HG02840 (cell line): ENCODE measurements around the gene FSTL4.
"Not testable (repeated sequence)": the region's sequence is repeated elsewhere in the genome, so short reads cannot be mapped to it uniquely, and the experiment has no call there.

ENCODE experiments used
- ATAC-seq: cut with Tn5 transposase; IDR thresholded peaks from one replicate; pipeline ENCODE4 v1.9.1; 2021; ENCODE audit warnings: mild to moderate bottlenecking, moderate library complexity, moderate number of reproducible peaks; ENCODE audit not compliant: unreplicated experiment, low FRiP score

FSTL4 gene

GRCh38 chr5:133460172-133460758, 152.1 kb downstream of the FSTL4 start:
- ATAC-seq, result no peak

GRCh38 chr5:133459474-133460160, 152.7 kb downstream of the FSTL4 start:
- no peak for ATAC-seq

GRCh38 chr5:133458435-133458834, 153.9 kb downstream of the FSTL4 start:
- ATAC-seq, result no peak

DNA sequence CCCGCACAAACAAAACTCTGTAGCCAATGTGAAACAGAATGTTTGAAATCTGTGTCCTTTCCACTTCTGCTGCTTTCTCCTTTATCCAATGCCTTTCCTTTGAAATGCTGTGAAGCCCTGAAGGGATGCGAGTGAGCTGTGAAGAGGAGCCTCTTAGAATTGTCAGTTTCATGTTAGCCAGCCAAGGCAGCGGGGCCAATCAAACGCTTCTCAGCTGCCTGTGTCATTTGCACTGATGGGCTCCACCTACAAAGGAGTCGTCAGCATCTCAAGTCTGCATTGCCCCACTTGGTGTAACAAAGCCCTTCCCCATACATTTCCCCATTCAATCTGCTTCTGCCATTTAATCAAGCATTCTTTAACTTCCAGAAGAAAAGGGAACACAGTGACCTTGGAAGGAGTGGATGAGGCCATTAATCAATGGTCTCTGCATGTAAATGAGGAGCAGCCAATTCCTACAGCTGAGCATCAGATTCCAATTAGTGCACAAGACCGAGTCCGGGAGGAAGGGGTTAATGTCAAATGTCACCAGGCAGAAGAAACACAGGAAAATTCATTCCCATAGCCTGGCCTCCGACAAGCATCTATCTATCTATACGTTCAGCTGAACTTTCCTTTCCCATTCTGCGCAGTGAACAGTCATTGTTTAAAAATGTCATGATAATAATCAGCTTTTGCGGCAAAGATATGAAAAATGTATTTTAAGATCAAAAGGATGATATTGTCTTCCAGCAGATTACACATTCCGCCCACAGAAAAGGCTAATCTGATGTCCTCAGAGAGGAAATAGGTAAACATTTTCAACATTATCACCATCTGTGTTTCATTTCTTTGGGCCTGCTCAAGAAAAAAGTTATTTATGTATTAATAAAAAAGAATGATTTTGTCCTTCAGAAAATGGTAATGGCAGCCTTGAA, 154.6 kb downstream of the FSTL4 start:
- no peak for ATAC-seq

- ATAC-seq, result no peak
These were observed 155.4 kb downstream of the FSTL4 start for GRCh38 chr5:133456933-133457402.

GRCh38 chr5:133455676-133456075, 156.7 kb downstream of the FSTL4 start:
- no peak for ATAC-seq

- no peak for ATAC-seq
These were observed 157.9 kb downstream of the FSTL4 start for GRCh38 chr5:133454442-133454841.

DNA sequence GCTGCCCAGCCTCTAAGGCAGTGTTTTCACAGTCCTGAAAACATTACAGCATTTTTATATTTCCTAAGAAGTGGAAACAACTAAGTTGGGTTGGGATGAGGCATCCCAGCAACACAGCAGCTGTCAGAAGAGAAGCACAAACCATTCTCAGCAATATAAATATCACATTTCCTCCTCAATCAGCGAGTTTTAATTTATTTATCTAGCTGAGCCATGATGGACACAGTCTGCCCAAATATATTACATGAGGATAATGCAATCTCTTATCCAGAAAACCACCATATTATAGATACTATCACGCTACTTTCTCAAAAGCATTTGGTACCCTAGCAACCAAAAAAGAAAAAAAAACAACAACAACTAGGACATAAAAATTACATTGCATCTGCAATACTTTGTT, 158.5 kb downstream of the FSTL4 start:
- ATAC-seq, result no peak

DNA sequence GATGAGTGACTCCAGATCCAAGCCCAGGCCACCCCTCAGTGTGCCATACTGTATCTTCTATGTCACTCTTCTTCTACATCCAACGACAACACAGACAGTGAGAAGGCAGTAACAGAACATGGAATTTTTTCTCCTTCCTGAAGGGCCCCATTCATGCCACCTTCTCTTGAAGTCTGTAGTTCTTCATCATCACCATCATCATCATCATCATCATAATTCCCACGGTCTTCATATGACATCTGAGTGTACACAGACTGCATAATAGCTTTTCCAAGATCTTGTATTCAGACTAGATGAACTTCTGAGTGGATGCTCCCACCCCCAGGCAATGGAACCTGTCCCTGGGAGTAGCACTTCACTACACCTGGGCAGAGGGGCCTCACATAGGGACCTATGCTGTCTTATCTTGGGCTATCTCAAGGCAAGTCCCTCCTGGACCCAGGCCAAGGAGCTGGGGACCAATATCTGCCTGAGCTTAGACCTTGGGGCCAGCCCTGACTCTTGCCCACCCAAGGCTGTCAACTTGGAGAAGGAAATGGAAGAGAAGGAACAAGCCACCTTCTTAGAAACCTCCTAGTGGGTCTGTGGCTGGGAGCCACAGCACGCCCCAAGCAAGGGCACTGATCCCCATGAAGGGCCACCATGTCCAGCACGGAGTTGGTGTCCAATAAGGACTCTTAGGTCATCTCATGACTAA, 159.1 kb downstream of the FSTL4 start:
- no peak for ATAC-seq

GRCh38 chr5:133451926-133452325, 160.4 kb downstream of the FSTL4 start:
- ATAC-seq, result no peak

DNA sequence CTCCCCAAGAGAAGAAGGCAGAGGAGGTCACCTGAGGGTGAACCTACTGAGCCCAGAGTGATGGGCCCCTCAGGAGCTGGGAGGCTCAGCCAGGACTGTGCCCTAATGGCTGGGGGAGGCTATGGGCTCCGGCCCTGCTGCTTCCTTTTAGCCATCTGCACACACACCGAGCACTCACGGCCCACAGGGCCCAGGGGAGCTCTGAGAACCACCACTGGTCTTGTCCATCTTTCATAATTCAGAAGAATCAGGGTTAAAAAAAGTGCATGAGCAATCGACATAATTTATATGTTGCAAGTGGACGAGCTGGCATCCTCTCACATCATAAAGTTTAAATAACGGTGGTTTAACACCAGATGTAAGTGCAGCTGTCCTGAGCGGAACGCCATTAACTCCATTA, 162.1 kb downstream of the FSTL4 start:
- ATAC-seq, result no peak

DNA sequence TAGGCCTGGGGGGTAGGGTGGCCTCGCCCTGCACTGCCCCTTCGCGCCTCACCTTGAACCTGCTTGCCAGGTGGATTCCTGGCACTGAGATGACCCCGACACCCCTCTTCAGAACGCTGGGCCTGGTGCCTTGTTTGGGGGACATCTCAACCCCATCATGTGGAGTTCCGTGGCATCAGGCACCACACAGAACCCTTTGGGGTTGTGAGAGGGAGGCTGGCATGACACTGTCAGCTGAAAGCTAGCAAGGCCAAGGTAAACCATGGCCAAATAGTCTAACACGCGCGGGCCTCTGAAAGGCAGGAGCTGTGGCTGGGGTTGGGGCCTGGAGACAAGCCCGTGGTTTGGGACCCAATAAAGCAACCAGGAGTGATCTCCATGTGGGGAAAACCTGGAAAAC, 163.2 kb downstream of the FSTL4 start:
- no peak for ATAC-seq

DNA sequence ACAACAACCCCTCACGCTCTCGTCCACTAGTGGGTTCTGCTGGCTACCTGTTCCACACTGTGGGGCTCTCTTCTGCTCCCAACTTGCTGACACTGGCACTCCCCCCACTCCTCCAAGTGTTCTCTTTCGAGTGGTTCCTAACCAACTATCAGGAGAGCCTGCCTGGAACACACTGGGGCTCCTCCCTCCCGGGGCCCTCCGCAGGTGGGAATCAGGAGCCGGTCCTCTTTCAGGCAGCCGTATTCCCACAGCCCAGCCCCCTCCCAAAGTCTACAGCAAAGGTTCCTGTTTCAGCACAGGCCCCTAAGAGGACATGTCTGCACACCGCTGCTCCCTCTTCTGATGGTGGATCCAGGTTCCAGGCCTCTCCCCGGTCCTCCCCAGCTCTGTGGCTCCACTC, 165.9 kb downstream of the FSTL4 start:
- no peak for ATAC-seq

- no peak for ATAC-seq
These were observed 166.6 kb downstream of the FSTL4 start for GRCh38 chr5:133445744-133446143.

DNA sequence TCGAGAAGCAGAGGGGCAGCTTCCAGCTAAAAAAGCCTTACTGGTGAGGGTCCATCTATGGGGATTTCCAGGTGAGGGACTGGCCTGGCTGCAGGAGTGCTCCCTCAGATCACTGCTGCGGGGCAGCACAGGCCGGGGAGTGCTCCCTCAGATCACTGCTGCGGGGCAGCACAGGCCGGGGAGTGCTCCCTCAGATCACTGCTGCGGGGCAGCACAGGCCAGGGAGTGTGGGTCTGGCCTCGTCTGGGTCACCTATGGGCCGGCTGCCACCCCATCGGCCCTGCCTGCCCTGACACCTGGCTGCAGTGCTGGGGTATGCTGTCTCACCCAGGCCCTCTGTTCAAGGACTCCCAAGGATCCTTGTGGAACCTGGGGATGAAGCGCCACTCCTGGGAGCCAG, 167.1 kb downstream of the FSTL4 start:
- ATAC-seq, result not testable (repeated sequence)

DNA sequence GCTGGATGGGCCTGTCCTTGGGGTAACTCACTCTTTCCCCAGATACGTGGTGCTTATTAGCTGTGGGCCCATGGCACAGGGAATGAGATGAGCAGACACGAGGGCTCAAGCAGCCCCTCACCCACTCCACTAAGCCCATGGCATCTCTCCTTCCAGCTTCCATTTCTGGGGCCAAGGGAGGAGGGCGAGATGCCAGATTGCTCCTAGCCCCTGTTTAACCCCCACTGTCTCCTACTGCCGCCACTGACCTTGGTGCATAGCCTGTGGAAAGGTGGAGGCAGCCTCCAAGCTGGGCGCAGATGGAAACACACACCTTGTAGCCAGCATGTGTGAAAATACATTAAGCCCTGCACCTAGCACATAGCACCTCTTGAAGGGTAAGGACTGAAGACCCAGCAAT, 167.6 kb downstream of the FSTL4 start:
- no peak for ATAC-seq

DNA sequence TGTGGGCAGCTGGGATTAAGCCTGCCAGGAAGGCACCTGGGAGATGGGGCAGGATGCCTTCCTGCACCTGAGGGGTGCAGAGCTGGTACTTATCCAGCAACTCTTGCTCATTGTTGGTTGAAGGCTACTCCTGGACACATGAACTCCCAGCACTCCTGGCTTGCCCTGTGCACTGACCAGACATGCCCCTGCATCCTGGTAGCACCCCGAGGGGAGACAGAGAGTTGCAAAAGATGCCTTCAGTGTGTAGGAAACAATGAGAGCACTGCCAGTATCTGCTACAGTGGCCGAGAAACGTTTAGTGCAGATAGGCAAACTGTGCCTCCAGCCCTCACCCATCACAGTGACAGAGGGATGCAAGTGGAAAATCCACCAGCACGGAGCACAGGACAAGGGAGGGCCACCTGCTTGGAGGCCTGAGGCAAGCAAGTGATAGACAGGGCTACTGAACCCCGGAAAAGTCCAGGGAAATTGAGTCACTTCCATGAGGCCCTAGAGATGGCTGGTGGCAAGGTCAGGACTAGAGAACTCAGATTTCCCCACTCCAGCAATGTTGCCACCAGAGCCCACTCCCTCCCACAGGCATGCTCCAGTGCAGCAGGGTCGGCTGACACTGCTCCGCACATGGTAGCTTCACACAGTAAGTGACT, 171.1 kb downstream of the FSTL4 start:
- ATAC-seq, result no peak

- ATAC-seq, result no peak
These were observed 171.8 kb downstream of the FSTL4 start for GRCh38 chr5:133440467-133441115.

DNA sequence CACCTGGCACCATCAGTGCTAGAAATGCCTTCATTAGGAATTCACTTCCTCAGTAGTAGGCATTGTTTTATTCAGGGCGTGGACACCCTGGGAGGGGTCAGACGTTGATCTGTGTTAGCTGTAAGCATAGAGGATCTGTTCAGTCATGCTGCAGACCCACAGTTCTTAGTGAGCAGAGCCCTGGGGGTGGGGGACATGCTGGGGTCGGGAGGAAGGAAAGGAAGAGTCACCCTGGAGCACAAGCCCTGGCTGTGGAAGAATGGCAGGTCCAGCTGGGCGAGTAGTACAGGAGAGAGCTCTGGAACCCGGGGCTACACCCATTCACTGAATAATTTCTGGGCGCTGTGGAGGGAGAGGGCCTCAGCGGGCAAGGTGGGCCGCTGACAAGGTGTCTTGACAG, 172.5 kb downstream of the FSTL4 start:
- no peak for ATAC-seq

GRCh38 chr5:133438487-133438886, 173.9 kb downstream of the FSTL4 start:
- no peak for ATAC-seq
